GM12801 (cell line): Measurements from ENCODE around the gene AHI1.

Experiments
- TF ChIP-seq, protein P1 (sequence below): IDR thresholded peaks from one replicate; pipeline ENCODE4 v1.5.1; 2011; ENCODE audit warnings: control low read depth; ENCODE audit not compliant: insufficient read length; ENCODE audit errors: extremely low read depth

The AHI1 gene

DNA sequence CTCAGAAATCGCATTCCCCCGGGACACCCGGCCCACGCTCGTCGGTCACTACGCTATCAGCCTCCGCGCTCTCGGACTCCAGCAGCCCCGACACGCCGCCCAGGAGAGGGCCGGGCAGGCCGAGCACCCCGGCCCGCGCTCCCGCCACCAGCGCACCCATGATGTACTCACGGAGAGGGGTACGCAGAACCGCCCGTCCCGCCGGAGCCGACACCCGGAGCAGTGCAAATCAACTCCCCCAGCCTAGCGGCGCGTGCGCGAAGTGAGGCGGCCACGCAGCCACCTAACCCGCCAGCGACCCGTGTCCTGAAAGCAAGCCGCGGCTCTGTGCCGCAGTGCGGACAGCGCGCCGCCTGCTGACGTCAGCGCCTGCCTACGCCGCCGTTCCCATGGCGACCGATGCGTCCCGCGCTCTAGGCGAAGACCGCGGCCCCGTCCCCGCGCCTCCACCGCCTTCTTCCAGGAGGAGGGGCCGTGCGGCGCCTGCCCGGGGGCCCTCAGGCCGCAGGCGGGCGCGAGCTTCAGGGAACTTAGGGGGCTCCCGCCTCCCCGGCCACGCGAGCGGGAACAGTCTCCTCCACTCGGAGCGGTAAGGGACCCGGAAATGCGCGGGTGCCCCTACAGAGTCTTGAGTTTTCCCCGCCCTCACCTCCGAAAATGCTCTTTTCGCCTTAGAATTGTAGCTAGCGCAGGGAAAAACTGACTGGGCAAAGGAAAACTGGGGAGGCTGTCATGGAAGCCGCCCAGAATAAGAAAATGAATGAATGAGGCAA is at the start of gene AHI1:
Gene AHI1, minus strand, starts transcription at position 329 of the 773 bp plus-strand sequence. CDS start 5,503 bp downstream, outside the sequence.
- TF ChIP-seq, protein P1, sequence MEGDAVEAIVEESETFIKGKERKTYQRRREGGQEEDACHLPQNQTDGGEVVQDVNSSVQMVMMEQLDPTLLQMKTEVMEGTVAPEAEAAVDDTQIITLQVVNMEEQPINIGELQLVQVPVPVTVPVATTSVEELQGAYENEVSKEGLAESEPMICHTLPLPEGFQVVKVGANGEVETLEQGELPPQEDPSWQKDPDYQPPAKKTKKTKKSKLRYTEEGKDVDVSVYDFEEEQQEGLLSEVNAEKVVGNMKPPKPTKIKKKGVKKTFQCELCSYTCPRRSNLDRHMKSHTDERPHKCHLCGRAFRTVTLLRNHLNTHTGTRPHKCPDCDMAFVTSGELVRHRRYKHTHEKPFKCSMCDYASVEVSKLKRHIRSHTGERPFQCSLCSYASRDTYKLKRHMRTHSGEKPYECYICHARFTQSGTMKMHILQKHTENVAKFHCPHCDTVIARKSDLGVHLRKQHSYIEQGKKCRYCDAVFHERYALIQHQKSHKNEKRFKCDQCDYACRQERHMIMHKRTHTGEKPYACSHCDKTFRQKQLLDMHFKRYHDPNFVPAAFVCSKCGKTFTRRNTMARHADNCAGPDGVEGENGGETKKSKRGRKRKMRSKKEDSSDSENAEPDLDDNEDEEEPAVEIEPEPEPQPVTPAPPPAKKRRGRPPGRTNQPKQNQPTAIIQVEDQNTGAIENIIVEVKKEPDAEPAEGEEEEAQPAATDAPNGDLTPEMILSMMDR = no peak

DNA sequence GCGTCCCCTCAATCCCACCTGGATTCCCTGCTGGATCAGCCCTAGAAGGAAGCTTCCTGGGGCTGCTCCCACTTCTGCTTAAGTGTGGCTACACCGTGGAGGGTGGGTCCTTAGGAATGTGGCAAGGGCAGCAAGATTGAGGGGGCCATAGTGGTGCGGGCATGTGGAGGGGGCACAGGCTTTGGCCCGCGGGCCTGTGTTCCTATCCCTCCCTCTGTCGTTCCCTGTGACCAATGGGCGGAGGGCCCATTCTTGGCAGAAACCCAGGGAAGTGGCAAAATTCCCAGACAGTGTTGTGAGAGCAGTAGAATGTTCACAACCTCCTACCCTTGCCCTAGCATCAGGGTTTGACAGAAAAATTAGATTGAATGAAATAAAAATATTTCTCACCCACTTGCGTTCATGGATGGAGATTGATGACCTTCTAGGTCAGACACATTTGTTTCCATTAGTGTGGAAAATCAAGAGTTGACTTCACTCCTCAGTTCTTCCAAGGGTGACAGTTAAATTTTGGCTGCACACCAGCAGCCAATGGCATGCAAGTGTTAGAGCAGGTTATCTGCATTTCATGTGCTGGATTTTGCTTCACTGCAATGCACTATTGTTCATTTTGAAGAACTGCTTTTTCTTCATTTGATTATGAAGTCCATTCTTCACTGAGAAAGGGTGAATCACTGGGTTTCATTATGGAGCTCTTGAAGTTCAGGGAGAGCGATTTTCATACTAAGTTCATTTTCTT is 49.3 kb upstream of the AHI1 start:
- TF ChIP-seq, protein P1 = no peak

DNA sequence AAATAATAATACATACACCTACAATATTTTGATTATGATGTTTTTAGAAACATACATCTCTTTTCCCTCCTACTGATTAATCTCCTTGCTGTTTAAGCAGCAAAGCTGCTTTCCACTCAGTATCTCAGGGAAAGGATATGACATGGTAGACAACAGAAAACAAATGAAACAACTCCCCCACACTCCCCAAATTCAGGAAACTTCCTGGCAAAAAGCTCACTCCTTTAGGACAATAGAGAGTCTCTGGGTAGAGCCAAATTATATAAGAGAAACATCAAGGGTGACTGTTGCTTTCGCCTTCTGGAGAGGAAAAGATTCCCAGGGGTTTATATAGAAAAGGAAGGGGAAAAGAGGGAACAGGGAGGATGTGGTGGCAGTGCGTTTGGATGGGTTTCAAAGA is 48.7 kb upstream of the AHI1 start:
- TF ChIP-seq, protein P1 = no peak

DNA sequence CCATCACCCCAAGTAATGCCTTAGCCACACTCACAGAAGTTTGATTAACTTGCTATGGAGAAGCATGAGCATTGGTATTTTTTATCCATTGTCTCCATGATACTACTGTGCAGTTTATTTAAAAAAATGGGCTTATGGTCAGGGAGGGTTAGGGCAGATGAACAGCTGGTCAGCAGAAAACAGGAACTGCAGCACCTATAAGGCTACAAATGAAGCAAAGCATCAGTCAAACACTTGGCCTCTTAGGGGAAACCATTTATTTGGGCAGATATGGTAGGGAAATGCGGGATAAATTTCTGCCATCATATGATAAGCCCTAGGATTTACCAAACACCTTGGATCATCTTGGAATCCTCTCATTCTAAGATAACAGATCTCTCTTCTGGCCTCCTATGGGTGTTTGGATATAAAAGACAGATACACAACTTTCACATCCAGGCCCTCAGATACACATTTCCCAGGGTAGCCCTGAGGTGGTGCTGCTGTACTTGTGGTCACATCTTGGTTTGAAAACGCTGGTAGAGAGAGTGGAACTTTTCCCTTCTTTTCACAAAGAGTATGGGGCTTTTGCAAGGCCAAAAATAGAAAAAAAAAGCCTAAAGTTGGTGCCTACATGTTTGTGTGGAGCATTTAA is 42.8 kb upstream of the AHI1 start:
- TF ChIP-seq, protein P1 = no peak

DNA sequence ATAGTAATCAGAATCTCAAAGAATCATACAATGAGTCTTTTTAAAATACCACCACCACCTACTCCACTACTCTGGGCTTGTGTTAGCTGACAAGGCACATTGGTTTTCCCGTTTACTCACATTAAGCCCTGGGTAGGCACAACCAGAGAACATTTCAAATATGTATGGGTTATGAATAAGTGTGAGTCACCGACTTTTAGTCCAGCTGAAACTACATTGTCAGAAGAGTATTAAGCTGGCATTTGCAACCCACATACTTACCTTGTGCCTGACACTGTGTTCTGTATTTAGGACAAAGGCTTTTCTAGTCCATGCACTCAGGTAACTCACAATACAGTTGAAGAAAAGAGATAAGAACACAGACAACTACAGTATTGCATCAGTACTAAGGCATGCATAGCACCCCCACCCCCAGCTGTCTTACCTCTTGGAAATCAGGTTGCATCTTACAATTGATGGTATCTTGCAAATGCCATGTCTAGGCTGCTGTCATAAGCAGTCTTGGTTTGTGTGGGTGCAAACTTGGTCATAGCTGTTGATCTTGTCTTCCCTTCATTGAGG is 40.3 kb upstream of the AHI1 start:
- TF ChIP-seq, protein P1 = no peak

DNA sequence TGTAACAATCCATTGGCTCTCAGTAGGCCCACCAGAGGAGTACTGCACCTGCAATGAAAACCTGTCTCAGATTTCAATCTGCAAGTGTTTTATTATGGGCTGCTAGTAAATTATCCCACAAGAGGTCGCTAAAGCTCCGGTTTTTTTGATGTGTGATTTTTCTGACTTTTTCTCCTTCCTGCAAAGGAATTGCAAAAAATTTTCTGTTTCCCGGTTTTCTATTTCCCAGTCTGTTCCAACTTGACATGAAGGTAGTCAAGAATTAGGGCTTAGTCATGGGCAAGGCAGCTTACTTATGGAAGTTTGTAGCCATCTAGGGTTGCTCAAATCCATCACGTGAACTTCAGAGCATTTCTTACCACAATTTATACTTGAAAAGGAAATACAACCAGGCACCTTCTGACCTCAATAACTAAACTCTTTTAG is 38.5 kb upstream of the AHI1 start:
- TF ChIP-seq, protein P1 = no peak
